WTC11 (cell line): ENCODE results near the gene RPS8. TPM values are rescaled to one million over a fixed set of nuclear protein-coding genes. Genes with fewer than 3 reads are reported as not detected.

Experiments used
- ATAC-seq: fragments of 200-7000 bp; cut with Tn5 transposase; 2 replicates; pipeline ENCODE4 v1.10.0; 2021; ENCODE audit warnings: mild to moderate bottlenecking, moderate library complexity
- Bru-seq: library from RNA; stranded (reverse); fragments of 400-500 nt; gene quantifications from one replicate; lab custom pipeline; 2021; lab: Mats Ljungman, UMichigan
- CTCF ChIA-PET: fragments of 300-600 bp; sonication (Branson Sonifier 250); formaldehyde crosslinking; loops from one replicate; lab custom pipeline; 2021; ENCODE audit warnings: antibody characterized with exemption; lab: Charles Lee
- POLR2A ChIA-PET: fragments of 350-600 bp; sonication (Branson Sonifier 250); formaldehyde crosslinking; loops from one replicate; lab custom pipeline; 2021; ENCODE audit warnings: antibody characterized with exemption; lab: Charles Lee
- DNase-seq: peaks from one replicate; pipeline ENCODE4 v3.0.0; 2021; ENCODE audit warnings: low spot score
- H3K27ac Mint-ChIP-seq: 2 replicates; pipeline ENCODE4 v1.8.0; 2021; ENCODE audit warnings: mixed read lengths
- H3K27me3 Mint-ChIP-seq: 2 replicates; pipeline ENCODE4 v1.8.0; 2021; ENCODE audit warnings: low read depth, mild to moderate bottlenecking, moderate library complexity, mixed read lengths
- H3K36me3 Mint-ChIP-seq: 2 replicates; pipeline ENCODE4 v1.8.0; 2021; ENCODE audit warnings: mixed read lengths
- H3K4me1 Mint-ChIP-seq: 2 replicates; pipeline ENCODE4 v1.8.0; 2022; ENCODE audit warnings: mixed read lengths
- H3K4me3 Mint-ChIP-seq: 2 replicates; pipeline ENCODE4 v1.8.0; 2021; ENCODE audit warnings: mild to moderate bottlenecking, moderate library complexity, mixed read lengths
- H3K9me3 Mint-ChIP-seq: 2 replicates; pipeline ENCODE4 v1.8.0; 2021; ENCODE audit warnings: mixed read lengths
- AR ChIP-seq: fragments of 250-450 bp; sonication (Bioruptor Pico); IDR thresholded peaks from 2 replicates; pipeline ENCODE4 v1.9.0; 2021; ENCODE audit warnings: mild to moderate bottlenecking
- CTCF ChIP-seq: fragments of 200-600 bp; IDR thresholded peaks from 2 replicates; pipeline ENCODE4 v1.8.0; 2022; ENCODE audit warnings: antibody characterized with exemption
- E2F5 ChIP-seq: sonication (generic); formaldehyde crosslinking; IDR thresholded peaks from 2 replicates; pipeline ENCODE4 v1.8.1; 2022; ENCODE audit warnings: mild to moderate bottlenecking, moderate library complexity, missing genetic modification reagents
- ELF4 ChIP-seq: sonication (generic); formaldehyde crosslinking; IDR thresholded peaks from 2 replicates; pipeline ENCODE4 v1.8.1; 2022; ENCODE audit warnings: low read depth, mild to moderate bottlenecking, moderate library complexity, missing genetic modification reagents
- EMX1 ChIP-seq: fragments of 250-450 bp; sonication (Bioruptor Pico); IDR thresholded peaks from 2 replicates; pipeline ENCODE4 v1.8.0; 2021; ENCODE audit warnings: mild to moderate bottlenecking
- ESRRA ChIP-seq: sonication (generic); formaldehyde crosslinking; IDR thresholded peaks from 2 replicates; pipeline ENCODE4 v1.8.1; 2022; ENCODE audit warnings: mild to moderate bottlenecking, missing genetic modification reagents, borderline replicate concordance
- FOXK1 ChIP-seq: sonication (generic); formaldehyde crosslinking; IDR thresholded peaks from 2 replicates; pipeline ENCODE4 v1.8.0; 2022; ENCODE audit warnings: mild to moderate bottlenecking, moderate library complexity, missing genetic modification reagents
- FOXP4 ChIP-seq: sonication (generic); formaldehyde crosslinking; IDR thresholded peaks from 2 replicates; pipeline ENCODE4 v1.8.0; 2022; ENCODE audit warnings: mild to moderate bottlenecking, missing genetic modification reagents
- JUN ChIP-seq: sonication (generic); formaldehyde crosslinking; IDR thresholded peaks from 2 replicates; pipeline ENCODE4 v1.8.0; 2023; ENCODE audit warnings: mild to moderate bottlenecking, missing genetic modification reagents
- MAX ChIP-seq: sonication (generic); formaldehyde crosslinking; IDR thresholded peaks from 2 replicates; pipeline ENCODE4 v1.8.0; 2022; ENCODE audit warnings: mild to moderate bottlenecking, missing genetic modification reagents
- NFATC4 ChIP-seq: fragments of 250-450 bp; sonication (Bioruptor Pico); IDR thresholded peaks from 2 replicates; pipeline ENCODE4 v1.9.0; 2021; ENCODE audit warnings: mild to moderate bottlenecking
- OVOL2 ChIP-seq: fragments of 250-450 bp; sonication (Bioruptor Pico); IDR thresholded peaks from 2 replicates; pipeline ENCODE4 v1.9.0; 2021; ENCODE audit warnings: mild to moderate bottlenecking, borderline replicate concordance
- PRDM15 ChIP-seq: sonication (generic); formaldehyde crosslinking; IDR thresholded peaks from 2 replicates; pipeline ENCODE4 v1.8.0; 2022; ENCODE audit warnings: missing genetic modification reagents
- SMAD3 ChIP-seq: sonication (generic); formaldehyde crosslinking; IDR thresholded peaks from 2 replicates; pipeline ENCODE4 v1.8.0; 2022; ENCODE audit warnings: missing genetic modification reagents, mild to moderate bottlenecking, borderline replicate concordance
- TP53 ChIP-seq: sonication (generic); formaldehyde crosslinking; IDR thresholded peaks from 2 replicates; pipeline ENCODE4 v1.8.1; 2023; ENCODE audit warnings: mild to moderate bottlenecking, missing genetic modification reagents
- USF1 ChIP-seq: sonication (generic); formaldehyde crosslinking; IDR thresholded peaks from 2 replicates; pipeline ENCODE4 v1.8.0; 2022; ENCODE audit warnings: mild to moderate bottlenecking, missing genetic modification reagents
- ZBTB43 ChIP-seq: sonication (generic); formaldehyde crosslinking; IDR thresholded peaks from 2 replicates; pipeline ENCODE4 v1.8.1; 2023; ENCODE audit warnings: mild to moderate bottlenecking, missing genetic modification reagents
- ZNF671 ChIP-seq: fragments of 250-450 bp; sonication (Bioruptor Pico); IDR thresholded peaks from 2 replicates; pipeline ENCODE4 v1.8.0; 2021; ENCODE audit warnings: mild to moderate bottlenecking
- long read RNA-seq, 3 experiments: library from RNA in 1 of 3; library from capped mRNA in 1 of 3; library from polyadenylated mRNA in 1 of 3; unstranded in 2 of 3; stranded (forward) in 1 of 3; transcript quantifications; one replicate each; pipeline ENCODE4 v2.0.0, GENCODE V29; 2021
- total RNA-seq: library from RNA; stranded (reverse); gene quantifications from 3 replicates; pipeline ENCODE4 v1.2.3, GENCODE V29; 2021

The RPS8 gene
- total RNA-seq = 2,343 to 2,726 TPM (median 2,722 TPM) in 3 replicates
- Bru-seq, nascent RNA = percentile 99 among the genes with signal in this experiment
- long read RNA-seq, experiment 1, transcript RPS8-203 (3 exons, 898 nt) = minor isoform, 12 of 1,053 reads
- long read RNA-seq, experiment 1, transcript RPS8-202 (6 exons, 881 nt) = major isoform, 889 of 1,053 reads
- long read RNA-seq, experiment 1, transcript RPS8-205 (2 exons, 391 nt) = minor isoform, 20 of 1,053 reads
- long read RNA-seq, experiment 1, transcript RPS8-207 (5 exons, 1,115 nt) = minor isoform, 67 of 1,053 reads
- long read RNA-seq, experiment 1, partial matches to known transcripts = 44 of 1,053 reads
- long read RNA-seq, experiment 1, other reads (novel, unspliced or antisense) = 19 of 1,053 reads
- long read RNA-seq, experiment 2, transcript RPS8-207 (5 exons, 1,115 nt) = major isoform, 1,978 of 3,528 reads
- long read RNA-seq, experiment 2, transcript RPS8-205 (2 exons, 391 nt) = minor isoform, 39 of 3,528 reads
- long read RNA-seq, experiment 2, transcript RPS8-203 (3 exons, 898 nt) = minor isoform, 98 of 3,528 reads
- long read RNA-seq, experiment 2, transcript RPS8-202 (6 exons, 881 nt) = minor isoform, 1,047 of 3,528 reads
- long read RNA-seq, experiment 2, partial matches to known transcripts = 226 of 3,528 reads
- long read RNA-seq, experiment 2, other reads (novel, unspliced or antisense) = 127 of 3,528 reads
- long read RNA-seq, experiment 3, transcript RPS8-202 (6 exons, 881 nt) = major isoform, 87 of 114 reads
- long read RNA-seq, experiment 3, transcript RPS8-207 (5 exons, 1,115 nt) = minor isoform, 5 of 114 reads
- long read RNA-seq, experiment 3, partial matches to known transcripts = 12 of 114 reads
- long read RNA-seq, experiment 3, other reads (novel, unspliced or antisense) = 7 of 114 reads

GRCh38 chr1:44775078-44775929 lies at the start of gene RPS8:
RPS8 (plus strand) TSS chr1:44775540; CDS start chr1:44775597, 57 bp downstream.
- peak within 1 kb of the TSS; percentile 97 for H3K27ac Mint-ChIP-seq
- peak within 1 kb of the TSS; percentile 87 for H3K4me3 Mint-ChIP-seq
- CTCF ChIA-PET = interaction anchor here (1.7 to 2.0 kb wide), 2 partner anchors 12 to 18 kb away, joined by 5 to 9 read pairs; partner anchors contain the start of gene BEST4
- no peaks in the 10 kb centered on the region for H3K27me3 Mint-ChIP-seq
- peaks cover 47% of the 10 kb centered on the region for H3K36me3 Mint-ChIP-seq
- peaks cover 22% of the 10 kb centered on the region for H3K4me1 Mint-ChIP-seq
- ATAC-seq (peak; percentile 88), DNase-seq (peak; percentile 93)
- H3K9me3 Mint-ChIP-seq = no peaks in the 10 kb centered on the region
- POLR2A ChIA-PET = interaction anchor here (0.6 to 2.8 kb wide), 19 partner anchors 8 to 1126 kb away, joined by 3 to 19 read pairs (median 4); partner anchors contain the start of genes ARMH1, BTBD19, HECTD3 and KDM4A
- TF ChIP-seq PRDM15 (CRISPR knock-in tag) (no peak), AR (CRISPR knock-in tag) (no peak), E2F5 (CRISPR knock-in tag) (no peak), SMAD3 (CRISPR knock-in tag) (peak; percentile 70; the same call in 1 of the 2 replicates), FOXP4 (peak; percentile 13; the same call in 1 of the 2 replicates), FOXK1 (CRISPR knock-in tag) (peak; percentile 97), ZNF671 (CRISPR knock-in tag) (no peak), OVOL2 (CRISPR knock-in tag) (no peak), EMX1 (CRISPR knock-in tag) (no peak), USF1 (peak; percentile 76; the same call in 1 of the 2 replicates), ZBTB43 (CRISPR knock-in tag) (no peak), CTCF (no peak), ESRRA (peak; percentile 92), ELF4 (CRISPR knock-in tag) (no peak; the same call in 1 of the 2 replicates), TP53 (CRISPR knock-in tag) (no peak), NFATC4 (CRISPR knock-in tag) (no peak), MAX (CRISPR knock-in tag) (peak; percentile 97), JUN (CRISPR knock-in tag) (peak; percentile 59; the same call in 1 of the 2 replicates)
